Transverse colon (tissue), 4 donors: ENCODE data around the gene ARG2.

Experiments used
- CTCF ChIP-seq, 5 experiments: fragments of 200-600 bp in 3 of 5; fragments of 450-650 bp in 2 of 5; sonication (generic) in 3 of 5; IDR thresholded peaks; 1 replicate in 2 of 5; 2 replicates in 3 of 5; pipeline ENCODE4 v1.5.1; 2016 to 2017; ENCODE audit warnings: antibody characterized with exemption in 5 of 5, inconsistent platforms in 3 of 5, mild to moderate bottlenecking in 2 of 5, moderate library complexity in 1 of 5
- EP300 ChIP-seq: sonication (generic); formaldehyde crosslinking; IDR thresholded peaks from one replicate; pipeline ENCODE4 v1.6.1; 2017; ENCODE audit warnings: antibody characterized with exemption, low read depth
- POLR2A ChIP-seq: fragments of 450-650 bp; IDR thresholded peaks from one replicate; pipeline ENCODE4 v1.6.1; 2016; ENCODE audit warnings: antibody characterized with exemption, mild to moderate bottlenecking, moderate library complexity
- POLR2AphosphoS5 ChIP-seq, 3 donors: sonication (generic); formaldehyde crosslinking; IDR thresholded peaks; one replicate each; pipeline ENCODE4 v1.6.1; 2016; ENCODE audit warnings: antibody characterized with exemption in 3 of 3

- TF ChIP-seq POLR2AphosphoS5 (IDR thresholded peaks at IDR 0.05), result no peak
- TF ChIP-seq EP300, result no peak
- peak; percentile 39 to 74 (median 58) for TF ChIP-seq CTCF (IDR thresholded peaks at IDR 0.05)
- TF ChIP-seq POLR2A, result no peak
Measured at GRCh38 chr14:67666750-67667449, 47.2 kb downstream of the ARG2 start.
